Stimulated activated CD8-positive, alpha-beta memory T cell treated with anti-CD3 and anti-CD28 coated beads, Interleukin-12 subunit alpha, Interleukin-12 subunit beta, amount 100 ng/mL, for 24 hours (primary cell): Measurements from ENCODE around the gene PIEZO1.

Experiments used
- DNase-seq: peaks from one replicate; pipeline ENCODE4 v3.0.0-alpha.2; 2020; ENCODE audit errors: extremely low read depth

The PIEZO1 gene

DNA sequence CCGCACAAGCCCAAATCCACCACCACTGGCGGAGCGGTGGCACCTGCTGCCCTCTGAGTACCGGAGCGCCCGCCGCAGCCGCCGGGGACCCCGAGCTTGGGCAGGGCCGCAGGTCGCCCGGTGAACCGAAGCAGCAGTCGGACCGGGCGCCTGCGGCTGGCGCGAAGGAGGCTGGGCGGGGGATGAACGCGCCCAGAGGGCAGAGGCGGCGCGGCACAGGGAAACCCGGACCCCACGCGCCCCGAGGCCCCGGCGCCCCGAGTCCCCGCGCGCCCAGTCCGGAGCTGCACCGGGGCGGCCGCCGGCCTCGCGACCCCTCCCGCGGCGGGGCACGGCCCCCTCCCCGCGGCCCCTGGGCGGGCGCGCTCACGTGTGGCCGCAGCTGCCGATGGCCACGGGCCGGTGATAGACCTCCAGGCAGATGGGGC lies 79.2 kb downstream of the PIEZO1 start:
- no peak for DNase-seq

DNA sequence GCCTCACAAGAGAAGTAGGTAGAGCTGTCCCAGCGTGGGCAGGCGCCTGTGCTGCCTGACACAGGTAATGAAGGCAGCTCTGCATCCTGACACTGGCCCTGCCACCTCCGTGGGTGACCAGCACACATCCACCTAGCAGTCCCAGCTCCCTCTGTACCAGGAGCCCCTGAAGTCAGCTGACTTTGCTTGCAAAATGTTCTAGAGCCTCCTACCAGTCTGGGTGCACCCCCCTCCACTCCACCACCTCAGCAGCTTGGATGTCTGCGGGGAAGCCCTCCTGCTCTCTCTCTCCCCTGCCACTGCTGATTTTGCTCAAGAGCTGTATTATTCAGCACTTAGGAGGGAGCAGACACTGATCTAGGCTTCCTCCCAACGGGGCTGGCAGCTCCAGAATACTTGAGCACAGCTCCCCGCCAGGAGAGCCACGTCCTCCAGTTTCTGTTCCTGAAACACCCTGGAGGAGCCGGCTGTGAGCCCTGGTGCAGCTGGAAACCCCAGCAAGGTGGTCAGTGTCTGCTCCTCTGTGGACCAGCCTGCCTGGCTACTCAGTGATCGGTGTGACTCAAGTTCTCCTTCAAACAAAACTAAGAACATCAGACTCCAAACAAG lies 79.8 kb downstream of the PIEZO1 start:
- DNase-seq, result no peak

DNA sequence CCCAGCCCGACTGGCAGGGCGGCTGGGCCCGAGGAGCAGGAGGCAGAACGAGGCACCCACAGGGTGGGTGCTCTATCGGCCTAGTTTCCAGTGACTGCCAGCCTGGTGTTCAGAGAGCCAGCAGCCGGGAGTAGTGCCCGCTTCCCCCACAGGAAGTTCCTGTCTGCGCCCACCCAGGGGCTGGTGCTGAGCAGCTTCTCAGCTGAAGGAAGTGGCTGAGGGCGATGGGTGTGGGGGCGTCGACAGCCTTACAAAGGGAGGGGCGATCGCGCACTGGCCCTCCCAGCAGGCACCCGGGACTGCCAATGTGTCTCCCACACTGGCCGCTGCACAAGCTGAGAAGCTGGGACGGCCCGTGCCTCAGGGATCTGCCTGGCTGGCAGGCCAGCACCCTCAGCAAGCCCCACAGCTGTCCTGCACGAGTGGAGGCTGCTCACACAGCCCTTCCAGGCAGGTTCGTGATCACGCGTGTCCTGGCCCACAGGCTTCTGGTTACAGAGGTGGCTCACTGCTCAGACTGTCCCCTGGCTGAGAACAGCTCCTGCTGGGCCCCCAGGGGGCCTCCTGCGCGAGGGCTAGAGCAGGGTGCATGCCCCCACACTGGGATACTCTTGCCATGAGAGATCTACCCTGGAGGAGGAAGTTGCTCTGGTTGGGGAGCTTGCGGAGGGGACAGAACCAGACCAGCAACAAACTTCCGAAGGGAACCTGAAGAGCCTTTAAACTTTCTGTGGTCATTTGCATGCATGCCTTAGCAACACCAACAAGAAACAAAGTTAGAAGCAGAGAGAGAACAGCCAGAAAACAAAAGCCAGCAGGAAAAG lies 81.3 kb downstream of the PIEZO1 start:
- DNase-seq, result peak; percentile 46

DNA sequence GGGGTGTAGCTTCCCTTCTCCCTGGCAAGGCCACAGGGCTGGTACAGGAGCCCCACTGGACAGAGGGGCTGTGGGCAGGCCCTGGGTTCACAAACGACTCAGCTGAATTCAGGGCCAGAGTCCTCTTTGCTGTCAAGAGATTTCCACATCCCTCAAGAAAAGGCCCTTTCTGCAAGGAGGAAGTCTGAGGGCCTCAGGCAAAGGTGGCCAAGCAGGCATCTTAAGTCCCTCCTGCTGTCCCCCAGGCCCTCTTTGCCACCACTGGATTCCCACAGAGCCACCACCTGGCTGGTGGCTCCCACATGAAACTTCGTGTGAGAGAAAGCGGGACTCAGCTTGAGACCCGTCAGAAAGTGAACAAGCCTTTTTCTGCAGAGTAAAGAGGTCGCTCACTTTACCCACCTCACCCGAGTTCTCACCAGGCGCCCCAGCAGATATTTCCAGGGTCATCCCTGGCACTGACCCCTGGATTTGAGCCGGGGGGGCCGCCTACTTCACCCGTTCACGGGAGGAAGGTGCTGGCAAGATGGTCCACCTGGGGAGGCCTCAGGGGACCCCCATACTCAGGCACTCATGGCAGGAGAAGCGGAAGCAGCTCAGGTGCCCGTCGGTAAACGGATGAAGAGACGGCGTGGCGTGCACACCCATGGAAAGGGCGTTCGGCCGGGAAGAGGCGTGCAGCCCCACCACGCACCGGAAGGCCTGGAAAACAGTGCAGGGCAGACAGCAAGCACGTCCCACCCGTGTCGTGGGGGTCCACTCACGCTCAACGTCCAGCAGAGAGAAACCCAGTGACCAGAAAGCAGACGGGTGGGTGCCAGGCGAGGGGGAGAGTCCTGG lies 82.4 kb downstream of the PIEZO1 start:
- DNase-seq, result no peak

DNA sequence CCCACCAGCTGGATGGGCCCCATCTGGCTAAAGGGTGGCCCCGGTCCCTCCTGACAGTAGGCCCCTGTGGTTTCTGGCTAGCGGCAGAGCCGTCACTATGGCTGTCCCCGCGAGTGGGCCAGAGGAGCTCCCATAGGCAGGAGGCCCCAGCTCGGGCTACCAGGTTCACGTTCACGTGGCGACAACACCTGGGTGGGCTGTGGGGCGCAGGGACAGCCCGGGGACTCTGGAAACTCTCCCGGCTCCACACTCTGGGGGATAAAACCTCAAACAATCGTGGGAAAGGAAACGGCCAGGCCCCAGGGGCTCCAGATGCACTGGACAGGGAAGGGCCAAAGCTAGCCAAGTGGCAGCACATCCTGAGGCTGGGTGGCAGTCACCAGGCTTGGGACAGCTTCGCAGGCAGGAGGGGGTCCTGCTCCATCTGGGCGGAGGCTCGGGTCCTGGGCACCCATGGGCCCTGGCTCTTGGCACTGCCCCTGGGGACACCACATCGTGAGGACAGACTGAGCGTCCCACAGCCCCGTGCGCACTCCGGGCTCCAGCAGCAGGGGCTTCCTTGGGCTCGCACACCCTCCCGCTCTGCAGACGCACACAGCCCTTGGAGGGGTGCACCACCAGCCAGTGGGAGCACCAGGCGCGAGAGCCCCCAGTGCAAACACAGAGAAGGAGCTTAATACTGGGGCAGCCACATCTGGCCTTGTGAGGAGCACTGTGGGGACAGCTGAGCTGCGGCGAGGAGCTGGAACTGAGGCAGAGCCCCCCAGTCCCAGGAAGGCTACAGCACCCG lies 83.2 kb downstream of the PIEZO1 start:
- no peak for DNase-seq

DNA sequence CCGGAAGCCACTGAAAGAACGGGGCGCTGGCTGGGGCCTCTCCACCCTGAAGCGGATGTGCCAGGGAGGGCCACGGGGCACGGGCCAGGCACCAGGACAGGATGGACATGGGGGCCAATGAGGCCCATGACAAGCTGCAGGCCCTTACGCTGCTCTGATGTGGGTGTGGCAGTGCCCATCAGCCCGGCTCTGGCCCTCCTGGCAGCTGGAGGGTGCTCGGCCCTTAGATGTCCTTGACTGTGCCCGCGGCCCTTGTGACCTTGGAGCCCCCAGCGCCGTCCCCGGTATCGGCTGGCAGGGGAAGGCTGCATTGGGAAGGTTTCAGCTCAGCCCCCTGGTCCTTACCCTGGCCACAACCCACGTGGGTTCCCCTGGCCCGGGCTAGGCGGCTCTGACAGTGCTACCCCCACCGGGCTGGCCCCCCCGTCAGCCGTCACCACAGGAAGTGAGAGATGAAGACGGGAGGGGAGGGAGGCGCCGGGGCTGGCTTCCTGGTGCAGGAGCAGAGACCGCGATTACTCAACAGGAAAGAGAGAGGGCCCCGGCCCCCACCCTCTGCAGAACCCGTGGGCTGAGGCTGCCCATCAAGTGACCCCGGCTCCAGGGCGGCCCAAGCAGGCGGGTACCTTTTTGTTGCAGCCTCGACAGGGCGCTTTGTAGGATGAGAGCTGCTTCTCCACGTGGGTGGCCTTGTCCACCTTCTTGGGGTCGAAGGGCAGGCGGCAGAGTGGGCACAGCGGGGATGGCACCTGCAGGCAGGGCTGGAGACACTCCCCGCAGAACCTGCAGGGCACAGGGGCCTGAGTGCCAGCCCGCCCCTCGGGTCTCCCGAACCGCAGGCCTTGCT lies 84.2 kb downstream of the PIEZO1 start:
- DNase-seq, result peak; percentile 89

DNA sequence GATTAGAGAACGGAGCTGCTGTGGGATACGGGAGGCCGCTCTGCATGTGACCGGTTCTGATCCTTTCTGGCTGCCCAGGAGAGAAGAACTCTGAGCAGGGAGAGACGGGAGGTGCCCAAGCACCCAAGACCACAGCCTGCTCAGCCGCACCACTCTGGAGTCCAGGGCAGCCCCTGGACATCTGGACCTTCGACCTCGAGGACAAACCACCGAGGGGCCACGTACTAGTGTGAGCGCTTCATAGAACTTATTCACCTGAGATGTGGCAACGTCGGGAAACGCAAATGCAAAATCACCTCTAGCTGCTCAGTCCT lies 84.7 kb downstream of the PIEZO1 start:
- no peak for DNase-seq

DNA sequence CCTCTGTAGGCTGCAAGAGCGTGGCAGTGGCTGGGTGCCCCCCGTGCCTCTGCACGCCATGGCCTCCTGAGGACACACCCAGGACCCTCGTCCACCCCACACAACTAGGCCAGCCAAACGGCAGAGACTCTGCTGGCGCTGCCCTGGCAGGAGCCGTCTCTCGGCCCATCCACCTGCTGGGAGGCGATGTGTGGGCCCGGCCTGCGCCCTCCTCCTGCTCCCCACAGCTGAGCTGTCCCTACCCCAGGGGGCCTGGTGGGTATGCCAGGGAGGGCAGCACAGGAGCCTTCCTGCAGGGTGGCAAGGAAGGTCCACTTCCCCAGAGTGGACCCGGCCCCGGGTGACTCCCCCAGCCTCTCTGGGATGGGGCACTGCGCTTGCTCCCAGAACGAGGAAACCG lies 85.8 kb downstream of the PIEZO1 start:
- no peak for DNase-seq

DNA sequence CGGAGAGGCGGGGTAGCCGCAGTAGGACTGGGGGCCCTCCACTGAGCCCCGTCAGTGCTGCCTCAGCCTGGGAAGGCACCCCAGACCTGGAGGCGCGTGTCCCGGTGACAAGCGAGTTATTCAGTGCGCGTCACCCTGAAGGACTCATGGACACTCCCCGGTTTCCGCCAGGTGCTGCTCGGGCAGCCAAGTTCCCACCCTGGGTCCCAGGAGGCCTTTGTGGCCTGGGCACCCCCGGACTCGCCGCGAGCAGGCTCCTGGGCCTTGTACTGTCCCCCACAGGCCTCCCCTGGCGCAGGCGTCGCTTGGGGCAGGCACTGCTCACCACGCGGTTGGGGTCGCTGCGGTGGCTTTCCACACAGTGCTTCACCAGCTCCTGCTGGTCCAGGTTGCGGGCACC lies 86.4 kb downstream of the PIEZO1 start:
- DNase-seq, result no peak

DNA sequence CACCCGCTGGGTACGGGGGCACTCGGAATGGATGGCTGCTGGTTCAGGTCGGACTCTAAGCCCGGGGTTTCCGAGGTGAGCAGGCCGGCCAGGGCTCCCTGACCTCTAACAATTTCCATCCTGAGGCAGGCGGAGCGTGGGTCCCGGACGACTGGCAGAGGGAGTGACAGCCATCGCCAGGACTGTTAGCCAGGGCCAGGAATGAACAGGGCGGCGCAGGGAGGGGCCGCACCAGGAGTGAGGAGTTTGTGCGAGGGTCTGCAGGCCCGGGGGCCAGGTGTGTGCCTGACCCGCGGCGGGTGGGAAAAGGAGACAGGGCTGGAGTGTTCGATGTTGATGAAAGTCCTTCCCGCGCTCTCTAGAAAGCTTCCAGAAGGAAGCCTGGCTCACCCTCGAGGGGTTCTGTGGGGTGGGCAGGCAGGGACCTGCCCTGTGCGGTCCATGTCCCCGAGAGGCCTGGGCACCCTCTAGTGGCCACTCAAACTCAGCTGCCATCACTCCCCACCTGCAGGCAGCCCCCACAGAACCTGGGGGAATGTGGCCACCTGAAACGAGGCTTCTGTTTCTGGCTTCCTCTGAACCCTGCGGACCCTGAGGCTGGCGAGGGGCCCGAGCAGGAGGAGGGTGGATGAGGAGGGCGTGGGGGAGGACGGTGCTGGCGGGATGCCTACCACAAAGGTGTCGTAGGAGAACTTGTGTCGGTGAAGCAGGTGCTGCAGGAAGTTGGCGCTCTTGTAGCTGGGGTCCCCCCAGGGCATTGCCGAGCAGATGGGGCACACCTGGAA lies 87.0 kb downstream of the PIEZO1 start:
- no peak for DNase-seq

DNA sequence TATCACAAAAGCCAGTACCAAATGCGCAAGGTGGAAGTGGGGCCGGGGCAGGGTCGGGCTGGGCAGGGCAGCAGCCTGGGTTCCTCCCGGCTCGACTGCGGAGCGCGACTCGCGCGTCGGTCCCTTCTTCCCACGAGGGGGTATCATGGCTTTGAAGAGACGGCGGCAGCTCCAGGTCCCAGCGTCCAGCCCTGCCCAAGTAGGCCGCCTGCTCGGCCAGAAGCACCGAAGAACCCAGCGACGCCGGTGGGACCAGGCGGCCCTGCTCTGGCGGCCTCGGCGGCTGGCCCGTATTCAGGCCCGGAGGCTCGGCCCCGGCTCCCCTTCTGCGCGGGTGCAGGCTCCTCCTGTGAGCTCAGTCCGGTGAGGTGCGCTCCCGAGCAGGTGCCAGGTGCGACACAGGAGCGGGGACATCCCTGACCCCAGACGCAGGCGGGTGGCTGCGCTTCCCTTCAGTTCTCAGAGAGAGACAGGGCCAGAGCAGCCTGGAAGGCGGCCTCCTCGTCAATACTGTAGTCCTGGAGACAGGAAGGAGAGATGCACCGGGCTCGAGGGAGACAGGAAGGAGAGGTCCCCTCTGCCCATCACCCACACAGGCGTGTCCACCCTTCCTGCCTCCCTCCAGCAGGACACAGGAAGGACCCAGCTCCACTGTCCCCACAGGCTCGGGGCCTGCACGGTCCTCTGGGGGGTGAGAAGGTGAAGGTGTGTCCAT lies 87.7 kb downstream of the PIEZO1 start:
- DNase-seq, result no peak

DNA sequence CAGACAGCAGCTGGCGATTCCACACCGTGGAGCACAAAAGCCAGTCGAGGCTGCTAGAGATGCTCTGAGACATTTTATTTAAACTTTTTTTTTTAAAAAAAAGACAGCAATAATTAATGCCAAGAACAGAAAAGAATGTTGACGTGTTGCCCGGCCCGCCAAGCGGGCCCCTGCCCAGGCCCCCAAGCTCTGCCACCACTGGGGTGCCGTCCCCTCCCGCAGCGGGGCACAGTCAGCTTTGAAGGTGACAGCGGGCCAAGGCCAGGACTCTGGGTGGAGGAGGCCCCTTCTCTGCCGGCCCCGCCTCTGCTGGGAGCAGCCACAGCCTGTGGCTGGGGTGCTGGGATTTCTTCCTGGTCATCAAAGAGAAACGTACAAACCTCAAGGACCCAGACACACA lies 88.6 kb downstream of the PIEZO1 start:
- DNase-seq, result no peak

DNA sequence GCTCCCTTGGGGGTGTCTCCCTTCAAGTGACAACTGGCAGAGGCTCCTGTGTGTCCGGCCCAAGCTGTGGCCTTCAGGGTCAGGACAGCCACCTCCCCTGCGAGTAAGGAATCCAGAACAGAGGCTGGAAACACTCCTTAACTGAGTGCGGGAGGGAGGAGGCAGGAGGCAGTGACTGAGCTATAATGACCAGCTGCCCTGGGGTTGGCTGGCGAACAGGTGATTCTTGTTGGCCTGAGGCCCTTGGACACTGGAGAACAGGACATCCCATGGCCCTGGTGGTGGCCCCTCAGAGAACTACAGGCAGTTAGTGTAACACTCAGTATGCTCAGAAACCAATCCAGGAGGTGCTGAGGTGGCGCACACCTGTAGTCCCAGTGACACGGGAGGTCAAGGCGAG lies 89.3 kb downstream of the PIEZO1 start:
- DNase-seq, result no peak

DNA sequence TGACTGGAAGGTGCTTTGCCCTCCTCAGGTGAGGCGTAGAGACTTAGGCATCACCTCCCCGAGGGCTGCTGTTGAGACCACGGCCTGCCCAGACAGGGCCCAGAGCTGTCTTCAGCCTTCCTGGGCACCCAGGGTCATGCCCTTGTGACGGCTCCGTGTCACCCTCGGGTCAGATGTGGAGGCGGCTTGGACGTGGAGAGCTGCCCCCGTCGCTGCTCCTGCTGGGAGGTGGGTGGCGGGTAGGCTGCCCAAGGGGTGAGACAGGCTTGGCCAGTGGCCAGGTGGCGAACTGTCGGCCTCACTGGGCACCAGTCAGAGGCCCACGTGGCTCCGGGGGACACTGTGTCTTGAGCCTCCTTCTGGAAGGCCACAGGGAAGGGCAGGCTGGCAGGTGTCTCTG lies 89.8 kb downstream of the PIEZO1 start:
- DNase-seq, result no peak

DNA sequence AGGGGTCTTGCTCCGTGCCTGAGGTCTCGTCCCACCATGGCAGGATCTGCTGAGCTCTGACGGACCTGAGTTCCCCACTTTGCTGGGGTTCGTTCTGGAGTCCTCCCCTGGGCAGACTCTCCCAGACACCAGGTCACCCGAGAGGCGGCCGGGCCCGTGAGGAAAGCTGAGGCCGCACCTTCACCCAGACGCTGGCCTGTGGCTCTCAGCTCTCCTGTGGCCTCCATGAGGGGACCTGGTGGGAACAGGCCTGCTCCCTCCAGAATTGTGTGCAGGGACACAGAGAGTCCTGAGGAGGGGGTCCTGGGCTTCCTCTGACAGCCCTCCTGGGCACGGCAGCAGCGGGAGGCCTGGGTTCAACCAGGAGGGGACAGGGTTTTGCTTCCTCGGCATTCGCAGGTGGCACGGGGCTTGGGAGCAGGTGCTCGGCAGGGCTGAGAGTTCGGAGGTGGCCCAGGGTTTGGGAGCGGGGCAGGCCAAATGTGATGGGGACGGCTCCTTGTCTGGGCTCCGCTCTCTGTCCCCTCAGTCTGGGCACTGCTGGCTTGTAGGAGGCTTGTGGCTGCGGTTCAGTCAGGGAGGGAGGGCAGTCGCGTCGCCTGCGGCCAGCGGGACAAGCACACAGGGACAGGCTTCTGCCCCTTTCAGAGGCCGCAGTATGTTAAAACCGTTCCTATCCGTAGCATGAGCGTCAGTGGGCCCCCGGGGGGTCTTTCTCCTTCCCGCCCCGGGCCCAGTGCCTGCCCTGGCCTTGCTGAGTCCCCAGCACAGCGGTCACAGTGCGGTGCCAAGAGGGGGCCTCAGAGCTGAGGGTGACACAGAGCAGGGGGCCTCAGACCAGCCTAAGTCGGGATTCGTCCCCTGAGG lies 90.6 kb downstream of the PIEZO1 start:
- DNase-seq, result no peak

DNA sequence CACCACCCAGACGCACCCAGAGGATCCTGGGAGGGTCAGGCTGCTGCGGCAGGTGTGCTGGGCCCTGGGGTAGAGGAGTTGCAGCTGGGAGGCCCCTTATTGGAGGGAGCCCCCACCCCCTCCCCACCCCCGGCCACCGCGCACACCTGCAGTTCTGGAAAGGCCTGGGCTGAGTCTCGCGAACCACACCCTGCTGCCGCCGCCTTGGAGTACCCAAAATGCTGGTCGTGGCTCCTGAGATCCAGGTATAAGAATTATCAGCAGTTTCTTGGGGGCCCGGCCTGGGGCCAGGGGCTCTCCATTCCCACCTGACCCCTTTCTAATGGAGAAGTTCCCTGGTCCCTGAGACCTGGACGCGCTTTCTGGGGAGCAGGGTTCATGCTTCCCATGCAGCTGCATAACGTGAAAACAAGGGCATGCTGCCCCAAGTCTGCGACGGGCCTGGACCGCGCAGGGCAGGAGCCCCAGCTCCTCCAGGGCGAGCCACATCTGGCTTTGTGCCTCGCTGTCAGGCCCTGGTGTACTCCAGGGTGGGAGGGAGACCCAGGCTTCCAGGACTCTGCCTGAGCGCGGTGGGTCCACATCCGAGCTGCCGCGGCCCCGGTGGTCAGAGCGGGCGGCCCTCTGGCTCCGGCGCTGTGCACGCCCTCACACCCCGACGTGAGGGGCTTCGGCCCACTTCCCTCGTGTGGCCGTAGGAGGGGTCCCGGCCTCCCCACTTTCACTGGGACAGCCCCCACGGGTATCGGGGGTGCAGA lies 91.4 kb downstream of the PIEZO1 start:
- no peak for DNase-seq

DNA sequence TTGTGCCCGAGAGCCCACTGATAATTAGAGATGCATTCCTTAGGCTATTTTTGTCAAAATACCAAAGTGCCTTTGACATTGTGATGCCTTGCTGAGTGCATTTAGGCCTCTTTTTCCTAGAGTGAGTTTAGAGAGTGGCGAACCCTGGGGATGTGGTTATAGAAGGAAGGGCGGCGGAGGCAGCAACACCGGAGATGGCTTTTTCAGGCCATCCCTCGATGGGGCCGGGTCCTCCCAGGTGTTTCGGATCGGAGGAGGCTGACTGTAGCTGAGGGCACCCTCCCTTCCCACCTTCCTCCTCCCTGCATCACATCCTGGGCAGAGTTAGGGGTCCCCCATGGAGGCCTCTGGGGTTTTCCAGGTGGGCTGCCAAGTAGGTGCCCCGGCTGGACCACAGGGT lies 92.2 kb downstream of the PIEZO1 start:
- no peak for DNase-seq
